Stimulated activated CD8-positive, alpha-beta memory T cell treated with anti-CD3 and anti-CD28 coated beads, Interleukin-4, amount 100 ng/mL, for 48 hours (primary cell): Measurements from ENCODE around the gene AXIN1.
"Not testable (repeated sequence)": the region's sequence is repeated elsewhere in the genome, so short reads cannot be mapped to it uniquely, and the experiment has no call there.

ENCODE experiments used
- DNase-seq: peaks from one replicate; pipeline ENCODE4 v3.0.0-alpha.2; 2020

The AXIN1 gene

GRCh38 chr16:353404-354290 lies 1.1 kb upstream of the AXIN1 start:
- DNase-seq = no peak

DNA sequence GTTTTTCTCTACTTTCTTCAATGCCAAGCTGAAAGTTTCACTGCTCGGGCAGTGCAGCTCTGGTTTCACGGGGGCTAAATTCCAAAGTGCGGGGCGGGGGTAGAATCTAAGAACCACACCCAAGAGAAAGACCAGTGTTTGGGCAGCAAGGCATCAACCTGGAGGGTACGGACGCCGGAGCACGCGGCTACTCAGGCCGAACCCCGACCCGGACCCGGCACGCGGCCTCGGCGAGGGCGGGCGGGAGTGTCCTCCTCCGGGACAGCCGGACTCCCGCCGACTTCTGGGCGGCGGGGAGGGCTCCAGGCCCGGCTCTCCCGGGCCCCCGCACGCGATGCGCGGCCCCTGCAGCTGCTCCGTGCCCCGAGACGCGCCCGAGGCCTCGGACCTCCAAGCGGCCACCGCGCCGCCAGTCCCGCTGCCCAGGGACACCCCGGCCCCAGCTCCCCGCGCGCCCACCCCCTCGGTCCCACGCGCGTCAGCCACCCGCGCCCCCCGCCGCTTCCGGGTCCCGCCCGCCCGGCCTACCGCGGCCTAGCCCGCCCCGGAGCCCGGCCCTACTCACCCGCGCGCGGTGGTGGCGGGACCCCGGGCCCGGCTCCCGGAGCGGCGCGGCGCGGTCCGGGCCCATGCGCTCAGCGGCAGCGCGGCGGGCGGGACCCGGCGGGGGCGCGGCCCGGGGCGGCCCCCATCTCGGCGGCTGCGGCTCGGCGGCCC lies 561 bp downstream of the AXIN1 start:
- no peak for DNase-seq

DNA sequence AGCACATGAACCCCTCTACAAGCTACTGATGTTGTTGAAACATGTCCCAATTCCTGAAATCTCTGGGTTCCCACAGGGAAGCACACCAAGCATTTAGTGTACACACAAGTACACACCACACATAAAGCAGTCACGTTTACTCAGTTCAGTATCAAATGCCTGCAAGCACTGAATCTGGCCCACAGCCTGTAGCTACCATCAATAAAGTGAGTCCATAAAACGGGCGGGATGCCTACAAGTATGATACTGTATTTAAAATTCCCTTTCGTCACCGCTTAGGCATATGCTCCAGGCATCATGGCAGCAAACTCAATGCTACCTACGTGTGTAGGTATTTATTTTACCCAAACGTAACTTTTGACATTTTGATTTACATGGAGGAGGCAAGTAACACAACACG lies 2.3 kb downstream of the AXIN1 start:
- no peak for DNase-seq

DNA sequence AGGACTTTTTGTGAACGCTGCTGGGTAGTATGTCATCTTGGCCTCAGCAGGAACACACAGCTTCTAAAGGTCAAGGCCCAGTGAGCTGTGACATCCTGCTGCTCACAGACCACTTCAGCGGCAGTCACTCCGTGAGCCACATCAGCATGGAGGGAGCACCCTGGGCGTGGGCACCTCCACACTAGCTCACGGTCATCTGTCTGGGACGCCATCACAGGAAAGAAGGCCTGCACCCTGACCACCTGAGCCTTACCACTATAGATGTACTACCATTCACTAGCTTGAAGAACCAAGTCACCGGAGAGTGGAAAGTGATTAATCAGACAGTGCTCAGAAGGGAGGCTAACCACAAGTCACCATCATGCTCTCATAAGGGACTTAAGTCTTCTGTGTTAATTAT lies 3.3 kb downstream of the AXIN1 start:
- DNase-seq = no peak

DNA sequence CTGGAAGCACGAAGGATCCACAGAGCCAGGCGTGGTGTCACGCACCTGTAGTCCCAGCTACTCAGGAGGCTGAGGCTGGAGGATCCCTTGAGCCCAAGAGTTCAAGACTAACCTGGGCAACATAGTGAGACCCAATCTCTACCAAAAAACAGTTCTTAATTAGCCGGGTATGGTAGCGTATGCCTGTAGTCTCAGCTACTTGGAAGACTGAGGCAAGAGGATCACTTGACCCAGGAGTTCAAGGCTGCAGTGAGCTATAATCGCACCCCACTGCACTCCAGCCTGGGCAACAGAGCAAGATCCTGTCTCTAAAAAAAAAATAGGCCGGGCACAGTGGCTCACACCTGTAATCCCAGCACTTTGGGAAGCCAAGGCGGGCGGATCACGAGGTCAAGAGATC lies 4.0 kb downstream of the AXIN1 start:
- not testable (repeated sequence) for DNase-seq

DNA sequence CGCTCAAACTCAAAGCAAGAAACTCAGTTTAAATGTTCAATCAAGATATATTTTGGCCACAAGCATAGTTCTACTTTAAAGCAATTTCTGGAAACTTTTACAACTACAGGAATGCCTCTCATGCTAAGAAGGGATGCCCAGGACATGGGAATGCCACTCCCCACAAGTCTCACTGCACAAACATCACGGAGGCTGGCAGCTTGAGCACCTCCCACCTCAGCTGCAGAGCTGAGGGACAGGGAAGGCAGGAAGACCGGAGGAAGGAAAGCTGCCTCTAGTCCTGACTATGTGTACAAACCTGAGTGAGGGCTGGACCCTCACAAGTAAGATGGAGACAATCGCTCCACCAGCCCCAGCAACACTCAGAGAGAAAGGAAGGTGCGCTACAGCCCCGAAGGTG lies 5.3 kb downstream of the AXIN1 start:
- DNase-seq = no peak

DNA sequence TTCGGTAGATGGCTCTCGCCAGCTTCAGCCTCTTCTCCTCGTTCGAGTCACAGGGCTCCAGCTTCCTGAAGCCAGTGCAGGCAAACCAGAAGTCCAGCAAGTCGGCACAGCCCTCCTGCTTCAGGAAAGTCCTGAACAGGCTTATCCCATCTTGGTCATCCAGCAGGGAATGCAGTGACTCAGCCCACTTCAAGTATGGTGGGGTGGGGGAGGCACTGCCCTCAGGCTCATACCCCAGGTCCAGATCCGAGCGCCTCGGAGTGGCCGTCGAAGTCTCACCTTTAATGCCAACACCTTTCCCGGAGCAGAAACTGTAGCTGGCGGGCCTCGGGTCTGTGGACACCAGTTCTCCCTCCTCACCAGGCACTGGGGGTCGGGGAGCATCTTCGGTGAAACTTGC lies 5.9 kb downstream of the AXIN1 start:
- DNase-seq = no peak

- no peak for DNase-seq
Observed at GRCh38 chr16:345772-346171, 6.8 kb downstream of the AXIN1 start.

GRCh38 chr16:342455-343213 lies 9.9 kb downstream of the AXIN1 start:
- DNase-seq = no peak

- not testable (repeated sequence) for DNase-seq
Observed at GRCh38 chr16:341974-342336, 10.6 kb downstream of the AXIN1 start.

DNA sequence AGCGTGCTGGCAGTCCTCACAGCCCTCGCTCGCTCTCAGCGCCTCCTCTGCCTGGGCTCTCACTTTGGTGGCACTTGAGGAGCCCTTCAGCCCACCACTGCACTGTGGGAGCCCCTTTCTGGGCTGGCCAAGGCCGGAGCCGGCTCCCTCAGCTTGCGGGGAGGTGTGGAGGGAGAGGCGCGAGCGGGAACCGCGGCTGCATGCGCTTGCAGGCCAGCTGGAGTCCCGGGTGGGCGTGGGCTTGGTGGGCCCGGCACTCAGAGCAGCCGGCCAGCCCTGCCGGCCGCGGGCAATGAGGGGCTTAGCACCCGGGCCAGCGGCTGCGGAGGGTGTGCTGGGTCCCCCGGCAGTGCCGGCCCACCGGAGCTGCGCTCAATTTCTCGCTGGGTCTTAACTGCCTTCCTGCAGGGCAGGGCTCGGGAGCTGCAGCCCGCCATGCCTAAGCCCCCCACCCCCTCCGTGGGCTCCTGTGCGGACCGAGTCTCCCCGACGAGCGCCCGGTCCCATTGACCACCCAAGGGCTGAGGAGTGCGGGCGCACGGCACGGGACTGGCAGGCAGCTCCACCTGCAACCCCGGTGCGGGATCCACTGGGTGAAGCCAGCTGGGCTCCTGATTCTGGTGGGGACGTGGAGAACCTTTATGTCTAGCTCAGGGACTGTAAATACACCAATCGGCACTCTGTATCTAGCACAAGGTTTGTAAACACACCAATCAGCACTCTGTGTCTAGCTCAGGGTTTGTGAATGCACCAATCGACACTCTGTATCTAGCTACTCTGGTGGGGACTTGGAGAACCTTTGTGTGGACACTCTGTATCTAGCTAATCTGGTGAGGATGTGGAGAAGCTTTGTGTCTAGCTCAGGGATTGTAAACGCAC lies 11.2 kb downstream of the AXIN1 start:
- not testable (repeated sequence) for DNase-seq

DNA sequence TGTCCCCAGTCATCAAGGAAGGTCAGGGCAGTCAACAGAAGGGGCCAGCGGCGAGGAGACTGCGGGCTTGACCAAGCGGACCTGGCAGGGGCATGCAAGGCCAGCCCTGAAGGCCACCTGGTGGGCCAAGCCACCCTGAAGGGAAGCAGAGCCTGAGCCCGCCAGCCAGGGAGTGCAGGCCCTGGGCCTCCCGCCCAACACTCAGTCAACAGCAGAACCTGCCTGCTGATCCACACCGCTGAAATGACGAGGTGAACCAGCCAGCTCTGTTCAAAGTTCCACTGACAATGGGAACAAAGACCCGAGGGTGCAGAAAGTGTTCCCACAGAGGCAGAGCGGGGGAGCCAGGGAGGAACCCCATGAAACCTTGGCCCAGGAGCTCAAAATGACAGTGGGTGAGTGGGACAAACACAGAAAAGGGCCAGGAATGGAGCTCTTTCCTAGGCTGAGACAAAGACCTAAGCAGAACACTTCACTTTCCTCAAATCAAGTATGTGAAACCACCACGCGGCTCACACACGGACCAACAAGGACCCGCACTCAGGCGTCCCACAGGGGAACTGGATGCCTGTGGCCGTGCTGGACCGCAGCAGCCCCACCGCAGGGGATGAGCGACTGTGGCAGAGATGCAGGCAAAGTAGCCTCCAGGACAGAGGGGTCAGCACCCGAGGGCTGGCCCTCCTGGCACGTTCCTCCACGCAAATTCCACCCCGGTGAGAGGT lies 12.0 kb downstream of the AXIN1 start:
- DNase-seq = no peak

- DNase-seq = no peak
Observed at GRCh38 chr16:339680-340079, 12.8 kb downstream of the AXIN1 start.

DNA sequence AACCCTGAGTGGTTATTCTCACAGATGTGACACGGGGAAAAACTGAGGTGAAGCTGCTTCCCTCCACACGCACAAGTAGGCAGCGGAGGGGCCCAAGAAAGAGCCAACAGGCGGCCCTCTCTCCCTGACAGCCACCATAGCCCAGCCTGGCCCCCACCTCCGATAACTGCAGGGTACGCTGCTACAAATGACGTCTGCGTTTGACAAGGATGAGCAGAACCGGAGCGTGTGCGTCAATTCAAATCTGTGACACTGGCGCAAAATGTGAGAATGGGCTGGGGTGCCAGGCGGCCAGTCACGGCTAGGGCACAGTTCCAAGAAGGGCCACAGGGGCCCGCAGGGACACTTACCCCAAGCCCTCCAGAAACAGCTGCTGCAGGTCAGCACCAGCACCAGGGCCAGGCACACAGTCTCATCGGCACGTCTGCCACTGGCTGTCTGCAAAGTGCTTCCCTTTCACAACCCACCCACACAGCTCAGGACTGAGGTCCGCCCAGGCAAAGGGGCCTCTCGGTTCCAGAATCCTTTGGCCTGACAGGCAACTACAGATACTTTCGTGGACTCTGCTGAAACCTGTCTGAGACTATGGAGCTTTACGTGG lies 14.4 kb downstream of the AXIN1 start:
- DNase-seq = no peak

GRCh38 chr16:337437-337836 lies 15.1 kb downstream of the AXIN1 start:
- no peak for DNase-seq

DNA sequence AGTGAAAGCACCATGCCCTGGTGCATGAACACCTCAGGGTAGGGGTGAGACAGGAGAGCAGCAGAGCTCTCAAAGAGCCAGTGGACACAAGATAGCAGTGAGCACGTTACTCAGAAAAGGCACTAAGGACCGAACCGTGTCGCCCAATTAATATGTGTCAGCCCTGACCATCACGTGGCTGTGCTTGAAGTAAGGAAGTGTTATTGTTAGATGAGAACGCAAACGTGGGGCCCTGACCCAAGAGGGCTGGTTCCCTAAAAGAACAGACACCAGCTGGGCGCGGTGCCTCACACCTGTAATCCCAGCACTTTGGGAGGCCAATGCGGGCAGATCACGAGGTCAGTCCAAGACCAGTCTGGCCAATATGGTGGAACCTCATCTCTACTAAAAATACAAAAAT lies 16.3 kb downstream of the AXIN1 start:
- DNase-seq = no peak

DNA sequence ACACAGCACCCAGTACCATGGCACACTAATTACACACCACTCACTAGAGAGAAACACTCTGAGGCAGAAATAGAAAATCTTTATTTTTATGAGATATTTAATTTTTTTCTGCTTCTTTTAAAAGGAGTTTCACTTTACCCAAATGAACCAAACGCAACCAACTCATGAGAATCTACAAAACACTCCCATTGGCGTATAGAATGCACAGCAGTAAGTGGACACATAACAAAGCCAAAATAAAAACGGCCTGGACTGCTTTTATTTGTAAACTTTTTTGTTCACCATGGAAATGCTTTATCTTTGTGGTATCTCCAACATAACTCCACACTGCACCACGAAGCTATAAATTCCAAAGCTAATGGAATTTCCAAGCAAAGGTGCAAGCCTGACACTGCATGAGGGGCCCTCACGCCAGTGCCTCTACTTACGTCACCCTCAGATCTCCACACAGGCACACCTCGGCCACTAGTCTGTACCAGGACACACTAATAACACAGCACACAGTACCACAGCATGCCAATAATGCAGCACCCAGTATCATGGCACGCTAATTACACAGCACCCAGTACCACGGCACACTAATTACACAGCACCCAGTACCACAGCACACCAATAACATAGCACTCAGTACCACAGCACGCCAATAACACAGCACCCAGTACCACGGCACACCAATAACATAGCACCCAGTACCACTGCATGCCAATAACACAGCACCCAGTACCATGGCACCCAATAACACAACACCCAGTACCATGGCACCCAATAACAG lies 17.5 kb downstream of the AXIN1 start:
- not testable (repeated sequence) for DNase-seq

DNA sequence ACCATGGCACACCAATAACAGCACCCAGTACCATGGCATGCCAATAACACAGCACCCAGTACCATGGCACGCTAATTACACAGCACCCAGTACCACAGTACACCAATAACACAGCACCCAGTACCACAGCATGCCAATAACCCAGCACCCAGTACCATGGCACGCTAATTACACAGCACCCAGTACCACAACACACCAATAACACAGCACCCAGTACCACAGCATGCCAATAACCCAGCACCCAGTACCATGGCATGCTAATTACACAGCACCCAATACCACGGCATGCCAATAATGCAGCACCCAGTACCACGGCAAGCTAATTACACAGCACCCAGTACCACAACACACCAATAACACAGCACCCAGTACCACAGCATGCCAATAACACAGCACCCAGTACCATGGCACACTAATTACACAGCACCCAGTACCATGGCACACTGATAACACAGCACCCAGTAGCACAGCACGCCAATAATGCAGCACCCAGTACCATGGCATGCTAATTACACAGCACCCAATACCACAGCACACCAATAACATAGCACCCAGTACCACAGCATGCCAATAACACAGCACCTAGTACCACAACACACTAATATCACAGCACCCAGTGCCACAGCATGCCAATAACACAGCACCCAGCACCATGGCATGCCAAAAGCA lies 18.2 kb downstream of the AXIN1 start:
- not testable (repeated sequence) for DNase-seq

GRCh38 chr16:333406-334094 lies 19.0 kb downstream of the AXIN1 start:
- no peak for DNase-seq
